Transverse colon (tissue), 4 donors: ENCODE data around the gene REX1BD.

ENCODE experiments used
- POLR2AphosphoS5 ChIP-seq, 3 donors: sonication (generic); formaldehyde crosslinking; IDR thresholded peaks; one replicate each; pipeline ENCODE4 v1.6.1; 2016; ENCODE audit warnings: antibody characterized with exemption in 3 of 3
- TF ChIP-seq, protein P1 (sequence below), 5 experiments: fragments of 200-600 bp in 3 of 5; fragments of 450-650 bp in 2 of 5; sonication (generic) in 3 of 5; IDR thresholded peaks; 1 replicate in 2 of 5; 2 replicates in 3 of 5; pipeline ENCODE4 v1.5.1; 2016 to 2017; ENCODE audit warnings: antibody characterized with exemption in 5 of 5, inconsistent platforms in 3 of 5, mild to moderate bottlenecking in 2 of 5, moderate library complexity in 1 of 5

- TF ChIP-seq, protein P1, sequence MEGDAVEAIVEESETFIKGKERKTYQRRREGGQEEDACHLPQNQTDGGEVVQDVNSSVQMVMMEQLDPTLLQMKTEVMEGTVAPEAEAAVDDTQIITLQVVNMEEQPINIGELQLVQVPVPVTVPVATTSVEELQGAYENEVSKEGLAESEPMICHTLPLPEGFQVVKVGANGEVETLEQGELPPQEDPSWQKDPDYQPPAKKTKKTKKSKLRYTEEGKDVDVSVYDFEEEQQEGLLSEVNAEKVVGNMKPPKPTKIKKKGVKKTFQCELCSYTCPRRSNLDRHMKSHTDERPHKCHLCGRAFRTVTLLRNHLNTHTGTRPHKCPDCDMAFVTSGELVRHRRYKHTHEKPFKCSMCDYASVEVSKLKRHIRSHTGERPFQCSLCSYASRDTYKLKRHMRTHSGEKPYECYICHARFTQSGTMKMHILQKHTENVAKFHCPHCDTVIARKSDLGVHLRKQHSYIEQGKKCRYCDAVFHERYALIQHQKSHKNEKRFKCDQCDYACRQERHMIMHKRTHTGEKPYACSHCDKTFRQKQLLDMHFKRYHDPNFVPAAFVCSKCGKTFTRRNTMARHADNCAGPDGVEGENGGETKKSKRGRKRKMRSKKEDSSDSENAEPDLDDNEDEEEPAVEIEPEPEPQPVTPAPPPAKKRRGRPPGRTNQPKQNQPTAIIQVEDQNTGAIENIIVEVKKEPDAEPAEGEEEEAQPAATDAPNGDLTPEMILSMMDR (IDR thresholded peaks at IDR 0.05) = no peak
- TF ChIP-seq POLR2AphosphoS5 (IDR thresholded peaks at IDR 0.05) = no peak
These were observed 21.6 kb downstream of the REX1BD start for GRCh38 chr19:18610245-18610555.
